SH-SY5Y (cell line): ENCODE results near the gene ZNF555.

Experiments used
- GATA2 ChIP-seq: IDR thresholded peaks from 2 replicates; pipeline ENCODE4 v1.6.1; 2011; ENCODE audit warnings: mild to moderate bottlenecking, low read depth, low read length
- GATA3 ChIP-seq: IDR thresholded peaks from 2 replicates; pipeline ENCODE4 v1.6.1; 2011; ENCODE audit warnings: low read depth, mild to moderate bottlenecking, low read length, moderate library complexity

GRCh38 chr19:2820112-2820702 is 21.1 kb upstream of the ZNF555 start:
- TF ChIP-seq GATA3 (no peak), GATA2 (no peak)
